SW480 (cell line): ENCODE results near the gene PLVAP.

Source experiments
- DNase-seq: peaks from one replicate; pipeline ENCODE4 v3.0.0-alpha.2; 2016; ENCODE audit warnings: low spot score

Gene PLVAP

DNA sequence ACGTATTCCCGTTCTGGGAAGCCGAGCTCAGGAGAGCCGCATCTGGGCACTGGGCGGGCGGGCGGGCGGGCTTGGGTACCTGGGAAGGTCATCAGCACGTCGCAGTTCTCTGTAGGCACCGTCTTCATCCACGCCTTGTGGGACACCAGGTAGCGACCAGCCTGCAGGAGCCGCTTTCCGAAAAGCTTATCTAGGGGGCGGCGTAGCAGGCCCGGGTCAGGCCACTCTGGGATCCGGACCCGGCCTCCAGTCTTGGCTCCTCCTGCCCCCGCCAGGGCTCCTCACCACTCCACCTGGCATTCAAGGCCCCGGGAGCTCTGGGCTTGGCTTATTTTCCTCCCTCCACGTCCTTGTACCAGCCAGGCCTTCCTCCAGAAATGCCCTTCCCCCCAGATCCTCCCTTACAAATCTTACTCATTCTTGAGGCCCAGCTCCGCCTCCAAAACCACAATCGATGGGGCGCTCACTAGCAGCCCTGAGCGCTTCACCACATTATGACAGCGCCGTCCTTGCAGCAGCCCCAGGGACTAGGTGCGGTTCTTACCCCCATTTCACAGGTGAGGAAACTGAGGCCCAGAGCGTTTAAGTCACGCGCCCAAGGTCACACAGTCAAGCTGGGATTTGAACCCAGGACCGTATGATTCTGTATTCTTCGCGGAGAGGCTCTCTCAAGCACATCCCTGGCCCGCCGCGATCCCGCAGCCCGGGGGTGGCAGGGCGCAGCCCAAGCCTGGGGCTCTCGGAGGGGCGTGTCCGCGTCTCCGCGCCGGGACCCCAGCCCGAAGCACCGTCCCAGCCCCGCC, 43.3 kb downstream of the PLVAP start:
- DNase-seq = peak; percentile 55

DNA sequence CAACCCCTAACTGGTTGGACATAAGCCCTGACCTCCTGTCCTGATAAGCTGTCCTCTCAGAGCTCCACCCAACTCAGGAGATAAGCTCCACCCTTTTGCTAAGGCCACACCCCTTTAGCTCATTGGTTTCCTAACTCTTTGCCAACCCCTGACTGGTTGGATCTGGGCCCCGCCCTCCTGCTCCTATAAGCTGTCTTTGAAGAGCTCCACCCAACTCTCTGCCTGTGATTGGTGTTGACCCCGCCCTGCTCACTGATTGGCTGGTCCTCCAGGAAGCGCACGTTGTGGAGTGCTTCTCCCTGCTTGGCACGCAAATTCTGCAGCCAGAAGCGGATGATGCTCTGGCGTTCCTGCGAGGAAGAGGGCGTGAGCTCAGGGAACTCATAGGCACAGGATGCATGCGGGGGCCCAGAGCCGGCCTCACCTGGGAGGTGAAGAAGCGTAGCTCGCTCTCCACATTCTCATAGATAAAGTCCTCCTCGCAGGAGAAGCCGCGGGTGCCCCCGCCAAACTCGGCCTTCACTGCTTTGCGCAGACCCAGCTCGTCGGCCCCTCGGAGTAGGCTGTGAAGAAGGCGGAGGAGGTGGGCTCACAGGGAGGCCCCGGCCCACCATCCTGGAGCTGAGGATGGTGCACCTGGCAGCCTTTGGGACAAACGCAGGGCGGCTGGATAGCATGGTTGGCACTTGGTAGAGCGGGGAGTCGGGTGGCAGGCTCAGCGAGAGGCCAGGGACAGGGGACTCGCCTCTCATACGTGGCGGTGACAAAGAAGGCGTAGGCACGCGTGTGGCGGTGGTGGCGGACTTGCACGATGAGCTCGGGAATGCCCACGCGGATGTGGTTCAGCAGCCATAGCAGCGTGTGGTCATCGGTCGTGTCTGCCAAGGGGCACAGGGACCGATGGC, 44.2 kb downstream of the PLVAP start:
- DNase-seq = peak; percentile 89

DNA sequence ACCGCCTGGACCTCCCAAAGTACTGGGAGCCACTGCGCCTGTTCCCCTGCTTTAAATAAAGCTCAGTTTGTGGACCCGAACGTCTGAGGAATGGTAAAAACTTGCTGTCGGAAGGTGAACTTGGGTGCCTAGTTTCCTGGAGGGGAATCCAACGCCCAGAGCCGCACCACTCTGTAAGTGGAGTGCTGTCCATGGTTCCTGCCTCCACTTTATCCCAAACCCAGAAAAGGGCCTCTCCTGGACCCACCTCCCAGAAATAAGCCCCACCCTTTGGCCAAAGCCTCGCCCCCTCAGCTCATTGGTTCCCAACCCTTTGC, 44.8 kb downstream of the PLVAP start:
- no peak for DNase-seq

DNA sequence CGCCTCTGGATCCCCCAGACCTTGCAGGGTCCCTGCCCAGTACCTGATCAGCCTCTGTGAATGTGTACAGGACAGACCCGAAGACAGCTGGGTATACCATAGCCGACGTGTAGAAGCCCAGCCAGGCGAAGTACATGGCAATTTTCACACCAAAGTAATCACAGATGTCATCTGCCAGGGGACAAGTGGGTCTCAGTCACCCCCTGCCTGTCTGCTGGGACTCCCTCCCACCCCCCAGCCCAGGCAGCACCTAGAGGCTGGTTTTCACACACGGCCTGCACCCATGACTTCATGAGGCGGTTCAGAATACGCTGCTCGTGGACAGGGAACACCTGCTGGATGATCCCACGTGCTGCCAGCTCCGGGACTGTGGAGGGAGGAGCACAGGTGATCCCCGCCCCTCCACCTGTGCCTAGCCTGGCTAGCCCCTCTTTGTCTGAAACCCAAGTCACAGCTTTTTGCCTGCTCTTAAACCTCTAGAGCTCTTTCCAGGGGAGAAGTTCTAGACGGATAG, 46.0 kb downstream of the PLVAP start:
- peak; percentile 40 for DNase-seq

DNA sequence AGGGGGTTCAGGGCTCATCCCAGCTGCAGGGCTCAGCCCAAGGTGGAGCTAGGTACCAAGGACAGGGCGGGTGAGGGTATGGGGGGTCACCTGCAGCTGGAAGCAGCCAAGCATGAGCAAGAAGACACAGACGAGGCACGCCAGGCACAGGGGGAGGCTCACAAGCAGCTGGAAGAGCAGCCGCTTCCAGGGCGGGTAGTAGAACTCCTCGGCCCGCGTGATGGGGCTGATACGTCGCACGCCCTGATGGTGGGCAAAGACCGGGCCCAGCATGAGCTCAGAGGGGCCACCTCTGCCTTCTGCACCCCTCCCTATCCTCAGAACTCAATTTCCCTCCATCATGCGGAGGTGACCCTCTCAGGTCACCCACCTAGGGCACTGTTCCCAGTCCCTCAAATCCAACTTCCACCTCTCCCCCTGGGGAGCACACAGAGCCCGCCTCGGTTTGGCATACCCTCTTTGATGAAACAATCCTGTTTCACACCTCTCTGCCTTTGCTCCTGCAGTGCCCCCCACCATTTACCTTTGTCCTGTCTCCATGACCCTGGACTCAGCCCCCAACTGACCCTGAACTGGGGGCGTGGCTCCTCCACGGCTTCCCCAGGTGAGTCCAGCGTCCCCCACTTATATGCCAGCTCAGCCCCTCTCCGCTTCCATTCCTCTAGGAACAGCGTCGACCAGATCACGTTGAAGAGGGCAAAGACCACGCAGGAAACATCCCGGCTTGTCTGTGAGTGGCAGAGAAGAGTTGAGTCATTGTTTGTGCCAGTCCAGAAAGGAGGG, 46.7 kb downstream of the PLVAP start:
- no peak for DNase-seq

DNA sequence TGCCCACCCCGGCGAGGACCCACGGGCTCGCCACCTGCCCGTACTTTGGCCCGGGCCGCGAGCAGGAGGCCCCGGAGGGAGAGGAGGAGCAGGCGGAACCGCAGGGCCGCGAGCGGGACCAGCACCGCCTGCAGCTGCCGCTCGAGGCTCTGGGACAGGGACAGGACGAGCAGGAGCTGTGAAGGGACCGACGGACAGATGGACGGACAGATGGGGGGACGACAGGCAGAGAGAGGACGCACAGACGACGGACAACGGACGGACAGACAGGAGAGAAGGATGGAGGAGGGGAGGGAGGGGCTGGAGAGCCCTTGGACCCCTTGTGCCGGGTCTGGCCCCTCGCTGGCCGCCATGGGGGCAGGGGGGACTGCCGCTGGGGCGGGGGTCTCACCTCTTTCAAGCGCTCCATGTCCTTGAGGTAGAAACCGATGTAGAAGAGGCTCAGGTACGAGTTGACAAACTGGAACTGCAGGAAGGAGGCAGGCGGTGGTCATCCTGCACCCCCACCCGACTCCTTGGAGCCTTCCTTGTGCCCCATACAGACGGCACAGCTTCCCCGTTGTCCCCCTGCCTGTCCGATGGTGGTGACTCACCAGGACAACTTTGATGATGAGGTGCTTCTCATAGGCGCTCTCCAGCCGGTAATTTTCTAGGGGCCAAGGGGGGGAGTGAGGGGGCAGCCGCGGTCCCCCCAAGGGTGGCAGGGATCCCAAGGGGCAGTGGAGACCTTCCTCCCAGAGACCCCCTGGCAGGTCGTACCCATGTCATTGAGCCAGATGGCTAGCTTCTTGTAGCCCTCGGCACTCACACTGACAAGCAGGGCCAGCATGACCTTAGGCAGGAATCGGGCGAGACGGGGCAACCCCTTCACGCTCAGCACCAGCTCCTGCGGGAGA, 47.5 kb downstream of the PLVAP start:
- no peak for DNase-seq

DNA sequence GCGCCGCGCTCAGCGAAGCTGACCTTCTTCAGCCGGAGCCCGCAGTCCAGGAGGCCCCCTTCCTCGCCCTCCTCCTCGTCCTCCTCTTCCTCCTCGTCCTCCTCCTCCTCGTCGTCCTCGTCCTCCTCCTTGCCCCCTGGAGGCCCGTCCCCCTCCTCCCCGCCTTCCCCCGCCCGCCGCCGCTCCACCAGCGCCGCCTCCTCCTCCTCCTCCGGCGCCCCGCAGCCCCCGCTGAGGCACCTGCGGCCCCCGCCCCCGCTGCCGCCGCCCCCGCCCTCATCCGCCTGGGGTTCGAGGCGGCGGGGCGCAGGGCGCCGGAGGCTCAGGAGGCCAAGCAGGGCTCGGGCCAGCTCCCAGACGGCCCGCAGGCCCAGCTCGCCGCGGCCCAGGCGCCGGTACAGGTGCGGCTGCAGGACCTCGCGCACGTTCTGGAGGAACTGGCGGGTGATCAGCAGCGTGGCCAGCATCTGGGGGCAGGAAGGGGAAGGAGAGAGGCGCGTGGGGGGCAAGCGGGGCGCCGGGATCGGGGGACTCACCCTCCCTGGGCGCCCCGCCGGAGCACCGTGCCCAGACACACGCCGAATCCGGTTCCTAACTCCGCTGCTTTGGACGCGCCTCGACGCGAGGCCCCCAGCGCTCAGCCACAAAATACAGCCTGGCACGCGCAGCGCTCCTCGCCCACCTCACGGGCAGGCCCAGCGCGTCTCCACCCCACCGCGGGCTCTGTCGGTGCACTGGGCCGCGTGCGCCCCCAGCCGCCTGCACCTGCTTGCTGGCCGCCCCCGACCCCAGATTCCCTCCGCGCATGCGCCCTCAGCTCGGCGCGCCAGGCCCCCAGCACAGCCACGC, 48.4 kb downstream of the PLVAP start:
- no peak for DNase-seq

DNA sequence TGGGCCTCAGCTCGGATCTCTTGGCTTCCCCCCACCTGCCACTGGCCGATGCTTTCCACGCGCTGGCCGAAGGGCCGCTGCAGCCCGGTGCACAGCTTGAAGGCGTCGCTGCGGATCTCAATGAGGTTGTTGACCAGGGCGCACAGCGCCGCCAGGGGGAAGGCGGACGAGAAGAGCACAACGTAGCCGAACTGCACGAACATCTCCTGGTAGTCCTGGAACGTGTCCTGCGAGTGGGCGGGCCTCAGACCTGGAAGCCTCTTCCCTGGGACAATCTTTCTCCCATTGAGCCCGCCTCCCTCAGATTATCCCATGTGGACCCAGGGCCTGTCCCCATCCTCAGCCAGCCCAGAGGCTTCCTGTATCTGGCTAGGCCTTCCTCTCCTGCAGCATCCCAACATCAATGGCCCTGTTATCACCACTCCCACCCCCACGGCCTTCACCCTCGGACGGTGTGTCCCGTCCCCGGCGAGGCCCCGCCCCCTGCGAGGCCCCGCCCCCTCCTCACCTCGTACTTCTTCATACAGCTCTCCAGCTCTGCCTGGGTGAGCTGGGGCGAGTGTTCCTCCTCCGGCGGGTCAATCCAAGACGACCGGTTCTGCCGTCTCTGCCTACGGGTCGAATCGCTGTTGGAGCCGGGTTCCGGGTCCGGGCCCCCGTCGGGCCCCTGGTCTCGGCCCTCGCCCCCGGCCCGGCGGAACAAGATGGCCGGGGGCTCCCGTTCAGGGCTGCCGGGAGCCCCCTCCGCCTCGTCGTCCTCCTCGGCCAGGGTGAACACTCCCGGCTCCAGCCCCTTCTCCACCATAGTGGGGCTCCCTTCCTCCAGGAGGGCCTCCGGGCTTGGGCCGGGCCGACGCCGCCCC, 49.3 kb downstream of the PLVAP start:
- DNase-seq = no peak

DNA sequence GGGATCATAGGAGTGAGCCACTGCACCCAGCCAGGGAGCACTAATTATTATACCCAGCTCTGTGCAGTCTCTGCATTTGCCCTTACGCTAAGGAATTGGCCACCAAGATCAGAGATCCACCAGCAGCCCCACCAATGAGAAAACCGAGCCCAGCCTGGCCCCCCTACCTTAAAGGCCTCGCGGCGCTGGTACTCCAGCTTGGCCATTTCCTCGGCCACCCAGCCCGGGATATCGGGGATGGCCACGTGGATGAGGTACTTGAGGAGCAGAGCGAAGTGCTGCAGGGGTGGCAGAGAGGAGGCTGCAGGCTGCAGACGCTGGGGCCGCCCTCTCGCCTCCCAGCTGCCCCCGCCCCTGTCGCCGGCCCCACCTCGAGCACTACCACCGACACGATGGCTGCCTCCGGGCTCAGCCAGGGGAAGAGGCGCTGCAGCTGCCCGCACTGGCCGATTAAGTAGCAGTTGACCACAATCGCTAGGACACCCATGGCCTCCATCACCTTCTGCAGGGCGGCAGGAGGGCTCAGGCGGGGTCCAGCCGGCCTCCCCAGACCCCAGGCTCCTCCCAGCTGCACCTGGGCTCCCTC, 50.0 kb downstream of the PLVAP start:
- DNase-seq = no peak

DNA sequence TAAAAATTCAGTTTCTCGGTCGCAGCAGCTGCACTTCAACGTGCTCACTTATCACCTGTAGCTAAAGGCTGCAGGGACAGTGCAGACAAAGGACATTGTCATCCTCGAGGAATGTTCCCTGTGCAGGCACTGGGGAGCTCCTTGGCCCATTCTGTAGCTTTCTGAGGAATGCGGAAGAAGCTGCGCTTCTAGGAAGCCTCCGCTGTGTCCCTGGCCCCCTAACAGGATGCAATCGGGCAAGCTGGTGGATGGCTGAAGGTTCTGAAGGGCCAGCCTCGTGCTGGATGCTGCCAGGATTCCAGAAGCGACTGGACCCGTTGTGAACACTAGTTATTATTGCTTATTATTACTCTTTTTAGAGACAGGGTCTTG, 50.6 kb downstream of the PLVAP start:
- DNase-seq = no peak

DNA sequence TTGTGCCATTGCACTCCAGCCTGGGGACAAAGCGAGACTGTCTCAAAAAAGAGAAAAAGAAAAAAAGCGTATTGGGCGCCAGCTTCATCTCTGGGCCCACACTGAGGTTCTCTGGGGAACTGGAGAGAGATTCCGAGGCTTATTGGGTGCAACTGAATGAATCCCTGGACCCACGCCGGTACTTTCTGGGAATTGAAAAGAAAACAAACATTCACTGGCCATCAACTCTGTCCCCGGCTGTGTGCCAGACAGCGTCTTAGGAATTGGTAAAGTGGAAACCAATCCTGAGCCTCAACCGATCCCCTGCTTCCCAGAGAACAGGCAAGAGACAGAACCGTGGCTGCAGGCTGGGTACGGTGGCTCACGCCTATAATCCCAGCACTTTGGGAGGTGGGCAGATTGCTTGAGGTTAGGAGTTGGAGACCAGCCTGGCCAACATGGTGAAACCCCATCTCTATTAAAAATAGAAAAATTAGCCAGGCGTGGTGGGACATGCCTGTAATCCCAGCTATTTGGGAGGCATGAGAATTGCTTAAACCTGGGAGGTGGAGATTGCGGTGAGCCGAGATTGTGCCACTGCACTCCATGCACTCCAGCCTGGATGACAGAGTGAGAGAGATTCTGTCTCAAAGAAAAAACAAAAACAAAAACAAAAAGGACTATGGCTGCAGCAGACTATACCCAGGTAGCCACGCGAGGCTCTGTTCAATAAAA, 51.1 kb downstream of the PLVAP start:
- no peak for DNase-seq

DNA sequence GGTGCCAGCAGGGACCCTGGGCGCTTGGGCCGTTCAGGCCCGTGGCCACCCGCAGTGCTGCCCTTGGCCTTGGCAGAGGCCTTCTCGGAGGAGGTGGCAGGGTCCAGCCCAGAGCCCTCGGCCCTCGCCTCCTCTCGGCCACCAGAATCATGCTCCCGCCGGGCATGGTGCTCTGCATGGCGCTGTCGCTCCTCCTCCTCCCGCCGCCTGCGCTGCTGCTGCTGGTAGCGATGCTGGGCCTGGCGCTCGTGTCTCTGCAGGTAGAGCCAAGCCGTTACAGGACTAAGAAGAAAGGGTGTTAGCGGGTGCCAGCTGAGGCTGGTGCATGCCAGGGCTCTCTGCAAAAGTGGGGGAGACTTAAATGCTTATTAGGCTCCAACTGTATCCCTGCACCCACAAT, 52.0 kb downstream of the PLVAP start:
- DNase-seq = no peak

DNA sequence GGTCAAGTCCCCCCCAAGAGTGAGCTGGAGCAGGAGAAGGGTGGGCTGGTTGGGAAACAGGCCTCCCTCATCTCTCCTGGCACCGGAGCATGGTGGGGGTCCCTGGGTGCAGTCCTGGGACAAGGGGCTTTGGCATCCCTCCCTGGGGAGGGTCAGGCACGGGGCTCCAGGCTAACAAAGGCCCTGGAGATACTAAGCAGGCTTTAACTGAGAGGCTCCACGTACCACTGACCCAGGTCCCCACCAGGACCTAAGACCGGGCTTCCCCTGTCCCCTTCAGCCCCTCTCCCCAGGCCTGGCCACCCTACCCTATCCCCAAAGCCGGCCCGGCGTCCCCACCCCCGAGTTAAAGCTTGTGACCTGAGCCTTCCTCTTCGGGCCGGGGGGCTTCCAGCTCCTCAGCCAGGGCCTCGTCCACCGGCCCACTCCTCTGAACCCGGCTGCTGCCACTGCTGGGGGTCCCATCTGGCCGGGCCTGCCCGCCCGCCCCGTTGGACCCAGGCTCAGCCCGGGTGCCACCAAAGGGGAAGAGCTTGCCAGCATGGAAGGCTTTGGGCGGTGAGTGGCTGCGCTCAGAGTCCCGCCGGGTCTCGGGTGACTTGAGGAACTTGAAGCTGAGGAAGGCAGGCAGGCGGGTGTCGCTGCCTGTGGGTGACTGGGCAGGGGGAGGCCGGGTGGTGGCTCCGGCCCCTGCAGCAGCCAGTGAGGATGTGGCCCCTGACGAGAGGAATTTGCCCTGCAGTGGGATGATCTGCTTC, 52.6 kb downstream of the PLVAP start:
- no peak for DNase-seq

DNA sequence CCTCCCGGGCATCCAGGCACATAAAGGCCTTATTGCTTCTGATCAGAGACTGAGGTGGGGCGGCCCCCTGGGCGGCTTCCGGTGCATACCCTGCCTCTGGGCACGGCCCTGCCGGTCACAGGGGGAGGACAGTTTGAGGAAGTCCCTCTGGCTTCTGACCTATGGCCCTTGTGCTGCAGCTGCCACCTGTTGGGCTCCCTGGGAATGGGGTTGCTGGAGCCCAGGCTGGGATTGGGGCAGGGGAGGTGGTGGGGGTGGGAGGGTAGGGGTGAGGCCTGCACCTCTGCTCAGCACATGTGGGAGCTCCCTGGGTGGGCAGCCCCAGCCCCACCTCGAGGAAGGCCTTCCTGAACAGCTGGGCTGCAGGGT, 53.2 kb downstream of the PLVAP start:
- no peak for DNase-seq

DNA sequence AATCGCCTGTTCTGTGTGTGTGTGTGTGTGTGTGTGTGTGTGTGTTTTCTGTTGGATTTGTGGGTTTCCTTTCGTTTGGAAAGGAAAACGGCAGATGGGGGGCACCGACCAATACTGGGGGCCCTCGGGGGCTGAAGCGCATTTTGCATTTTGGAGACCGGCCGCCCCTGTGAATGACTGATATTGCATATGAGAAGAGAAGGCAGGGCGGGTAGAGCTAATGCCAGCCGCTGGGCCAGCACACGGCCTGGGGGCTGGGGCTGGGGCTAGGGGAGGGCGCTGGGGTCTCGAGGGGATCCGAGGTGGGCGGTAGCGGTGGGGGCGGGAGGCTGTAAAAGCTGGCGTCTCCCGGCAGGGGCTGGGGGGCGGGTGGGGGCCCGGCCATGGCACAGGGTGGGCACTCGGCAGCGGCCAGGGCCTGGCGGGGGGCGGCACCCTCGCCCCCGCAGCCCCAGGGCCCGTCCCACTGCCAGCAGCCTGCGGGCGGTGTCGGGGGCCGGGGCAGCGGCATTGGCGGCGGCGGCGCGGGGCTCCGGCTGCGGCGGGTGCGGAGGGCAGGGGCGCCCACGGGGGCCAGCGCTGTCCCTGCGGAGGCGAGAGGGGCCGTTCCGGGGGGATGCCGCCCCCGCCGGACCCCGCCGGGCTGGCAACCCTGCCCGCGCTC, 53.7 kb downstream of the PLVAP start:
- DNase-seq = no peak

DNA sequence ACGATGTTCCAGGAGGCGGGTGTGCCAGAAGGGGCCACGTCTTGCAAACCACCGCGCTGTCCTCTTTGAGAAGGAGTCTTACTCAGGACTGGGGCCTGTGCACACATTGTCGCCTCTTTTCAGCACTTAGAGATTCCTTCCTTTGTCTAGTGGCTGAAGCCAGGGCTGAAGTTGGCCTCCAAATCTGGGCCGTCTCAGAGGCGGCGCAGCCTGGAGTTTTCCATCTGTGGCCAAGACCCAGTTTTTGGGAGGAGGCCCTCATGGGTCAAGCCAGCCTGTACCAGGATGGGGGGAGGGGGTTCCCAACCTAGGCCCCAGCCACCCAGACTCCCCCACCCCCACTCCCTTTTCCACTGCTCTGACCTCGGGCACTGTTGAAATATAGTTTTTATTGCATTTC, 54.3 kb downstream of the PLVAP start:
- DNase-seq = no peak
